HEK293 (cell line): Measurements from ENCODE around the gene RAB3GAP2.

Source experiments
- CTCF ChIA-PET: fragments of 350-600 bp; formaldehyde crosslinking; extraction: SDS; loops from one replicate; lab custom pipeline; 2021; ENCODE audit warnings: antibody characterized with exemption; lab: Yijun Ruan, JAX
- POLR2A ChIA-PET: fragments of 300-600 bp; formaldehyde crosslinking; extraction: SDS; loops from one replicate; lab custom pipeline; 2020; ENCODE audit warnings: antibody characterized with exemption, inconsistent platforms; lab: Yijun Ruan, JAX
- H3K27ac ChIP-seq: fragments of 200-500 bp; sonication (Bioruptor generic); 2 replicates; pipeline ENCODE4 v1.5.1; 2014; ENCODE audit warnings: low read depth, low read length, control low read depth, inconsistent platforms; ENCODE audit errors: extremely low read depth
- H3K36me3 ChIP-seq, 2 experiments: fragments of 200-500 bp in 1 of 2; sonication (Bioruptor generic) in 1 of 2; 1 replicate in 1 of 2; 2 replicates in 1 of 2; pipeline ENCODE4 v1.5.1; 2014 to 2017; ENCODE audit warnings: inconsistent platforms in 2 of 2, low read length in 2 of 2; ENCODE audit not compliant: control insufficient read depth in 2 of 2, insufficient read depth in 1 of 2
- H3K4me1 ChIP-seq: fragments of 200-500 bp; sonication (Bioruptor generic); 2 replicates; pipeline ENCODE4 v1.5.1; 2014; ENCODE audit warnings: mild to moderate bottlenecking, low read length, inconsistent platforms; ENCODE audit not compliant: control insufficient read depth, insufficient read depth
- H3K4me3 ChIP-seq: 2 replicates; pipeline ENCODE4 v1.5.1; 2011; ENCODE audit warnings: low read depth, mild to moderate bottlenecking, control low read depth, low read length, moderate library complexity
- H3K9me3 ChIP-seq: fragments of 200-500 bp; sonication (Bioruptor generic); 2 replicates; pipeline ENCODE4 v1.5.1; 2014; ENCODE audit warnings: low read depth, low read length, inconsistent platforms; ENCODE audit not compliant: control insufficient read depth, insufficient read depth
- EGR2 ChIP-seq: fragments of 450-650 bp; formaldehyde crosslinking; IDR thresholded peaks from 2 replicates; pipeline ENCODE4 v1.5.1; 2016; ENCODE audit warnings: low read depth, missing biosample characterization, missing genetic modification characterization
- KLF17 ChIP-seq: fragments of 450-650 bp; formaldehyde crosslinking; IDR thresholded peaks from 2 replicates; pipeline ENCODE4 v1.5.1; 2016; ENCODE audit warnings: missing biosample characterization, missing genetic modification characterization
- OSR2 ChIP-seq: fragments of 450-650 bp; formaldehyde crosslinking; IDR thresholded peaks from 2 replicates; pipeline ENCODE4 v1.5.1; 2016; ENCODE audit warnings: missing biosample characterization, missing genetic modification characterization
- PRDM6 ChIP-seq: fragments of 450-650 bp; formaldehyde crosslinking; IDR thresholded peaks from 2 replicates; pipeline ENCODE4 v1.5.1; 2017; ENCODE audit warnings: missing biosample characterization, missing genetic modification characterization
- SP7 ChIP-seq: fragments of 450-650 bp; formaldehyde crosslinking; IDR thresholded peaks from 2 replicates; pipeline ENCODE4 v1.5.1; 2016; ENCODE audit warnings: missing biosample characterization, missing genetic modification characterization
- ZBTB11 ChIP-seq: fragments of 450-650 bp; formaldehyde crosslinking; conservative IDR thresholded peaks from 2 replicates; pipeline ENCODE4 v1.5.1; 2016; ENCODE audit warnings: low read depth, missing biosample characterization, missing genetic modification characterization
- ZBTB17 ChIP-seq: fragments of 450-650 bp; formaldehyde crosslinking; IDR thresholded peaks from 2 replicates; pipeline ENCODE4 v1.5.1; 2016; ENCODE audit warnings: missing biosample characterization, missing genetic modification characterization
- ZBTB7A ChIP-seq: fragments of 450-650 bp; formaldehyde crosslinking; IDR thresholded peaks from 2 replicates; pipeline ENCODE4 v1.5.1; 2016; ENCODE audit warnings: low read depth, missing biosample characterization, missing genetic modification characterization
- ZFHX2 ChIP-seq: fragments of 450-650 bp; formaldehyde crosslinking; conservative IDR thresholded peaks from 2 replicates; pipeline ENCODE4 v1.5.1; 2016; ENCODE audit warnings: missing biosample characterization, missing genetic modification characterization
- ZIC2 ChIP-seq: fragments of 450-650 bp; formaldehyde crosslinking; IDR thresholded peaks from 2 replicates; pipeline ENCODE4 v1.5.1; 2016; ENCODE audit warnings: missing biosample characterization, missing genetic modification characterization
- ZNF10 ChIP-seq: fragments of 450-650 bp; formaldehyde crosslinking; IDR thresholded peaks from 2 replicates; pipeline ENCODE4 v1.5.1; 2017; ENCODE audit warnings: missing biosample characterization, missing genetic modification characterization
- ZNF18 ChIP-seq: fragments of 450-650 bp; formaldehyde crosslinking; IDR thresholded peaks from 2 replicates; pipeline ENCODE4 v1.5.1; 2016; ENCODE audit warnings: missing biosample characterization, missing genetic modification characterization
- ZNF221 ChIP-seq: fragments of 450-650 bp; formaldehyde crosslinking; IDR thresholded peaks from 2 replicates; pipeline ENCODE4 v1.5.1; 2017; ENCODE audit warnings: missing biosample characterization, missing genetic modification characterization, borderline replicate concordance
- ZNF280D ChIP-seq: fragments of 450-650 bp; formaldehyde crosslinking; IDR thresholded peaks from 2 replicates; pipeline ENCODE4 v1.5.1; 2016; ENCODE audit warnings: missing biosample characterization, missing genetic modification characterization
- ZNF302 ChIP-seq: fragments of 450-650 bp; formaldehyde crosslinking; IDR thresholded peaks from 2 replicates; pipeline ENCODE4 v1.5.1; 2016; ENCODE audit warnings: missing biosample characterization, missing genetic modification characterization, low read depth
- ZNF48 ChIP-seq: fragments of 450-650 bp; formaldehyde crosslinking; IDR thresholded peaks from 2 replicates; pipeline ENCODE4 v1.5.1; 2016; ENCODE audit warnings: missing biosample characterization, missing genetic modification characterization
- ZNF529 ChIP-seq: fragments of 450-650 bp; formaldehyde crosslinking; IDR thresholded peaks from 2 replicates; pipeline ENCODE4 v1.5.1; 2017; ENCODE audit warnings: missing genetic modification characterization, missing biosample characterization; ENCODE audit not compliant: insufficient replicate concordance
- ZNF555 ChIP-seq: fragments of 450-650 bp; formaldehyde crosslinking; conservative IDR thresholded peaks from 2 replicates; pipeline ENCODE4 v1.5.1; 2017; ENCODE audit warnings: missing biosample characterization, mild to moderate bottlenecking, missing genetic modification characterization, inconsistent platforms
- ZNF585B ChIP-seq: fragments of 450-650 bp; formaldehyde crosslinking; IDR thresholded peaks from 2 replicates; pipeline ENCODE4 v1.5.1; 2016; ENCODE audit warnings: missing biosample characterization, missing genetic modification characterization
- ZNF747 ChIP-seq: fragments of 450-650 bp; formaldehyde crosslinking; IDR thresholded peaks from 2 replicates; pipeline ENCODE4 v1.5.1; 2016; ENCODE audit warnings: missing biosample characterization, missing genetic modification characterization
- ZNF830 ChIP-seq: fragments of 450-650 bp; IDR thresholded peaks from 2 replicates; pipeline ENCODE4 v1.5.0; 2018; ENCODE audit warnings: missing biosample characterization, missing genetic modification characterization, low read depth, mild to moderate bottlenecking, moderate library complexity
- ZSCAN16 ChIP-seq: fragments of 450-650 bp; formaldehyde crosslinking; IDR thresholded peaks from 2 replicates; pipeline ENCODE4 v1.5.1; 2016; ENCODE audit warnings: missing biosample characterization, missing genetic modification characterization
- ZSCAN4 ChIP-seq: fragments of 450-650 bp; formaldehyde crosslinking; IDR thresholded peaks from 2 replicates; pipeline ENCODE4 v1.5.1; 2017; ENCODE audit warnings: missing biosample characterization, missing genetic modification characterization

The RAB3GAP2 gene

GRCh38 chr1:220222939-220223338 is 49.3 kb downstream of the RAB3GAP2 start:
- Histone ChIP-seq H3K4me1 (peaks cover 10% of the 10 kb centered on the region; the same call in 1 of the 2 replicates), H3K4me3 (no peak overlapping the region), H3K36me3 (no peaks in the 10 kb centered on the region), H3K9me3 (no peaks in the 10 kb centered on the region), H3K27ac (no peak overlapping the region)
- CTCF ChIA-PET: interaction anchor here (0.7 kb wide), 1 partner anchor 8 kb away, joined by 3 read pairs; no protein-coding TSS in a partner anchor
- POLR2A ChIA-PET: no interaction called here
- TF ChIP-seq ZNF555 (tag by site-specific recombination): no peak
- TF ChIP-seq ZNF221: no peak
- TF ChIP-seq ZNF10 (tag by site-specific recombination): no peak
- no peak for TF ChIP-seq ZBTB7A (tag by site-specific recombination)
- TF ChIP-seq ZNF747 (tag by site-specific recombination): no peak
- no peak for TF ChIP-seq ZNF280D
- no peak for TF ChIP-seq ZIC2 (tag by site-specific recombination)
- TF ChIP-seq ZFHX2 (tag by site-specific recombination): peak; percentile 66
- peak; percentile 79 for TF ChIP-seq EGR2 (tag by site-specific recombination)
- no peak for TF ChIP-seq ZNF48 (tag by site-specific recombination)

- H3K9me3 ChIP-seq: no peaks in the 10 kb centered on the region
- H3K4me3 ChIP-seq: no peak overlapping the region
- no peak overlapping the region for H3K27ac ChIP-seq
- H3K36me3 ChIP-seq: no peaks in the 10 kb centered on the region
- POLR2A ChIA-PET: no interaction called here
- CTCF ChIA-PET: interaction anchor here (0.7 to 1.3 kb wide), 4 partner anchors 14 to 1017 kb away, joined by 3 to 4 read pairs (median 3); no protein-coding TSS in a partner anchor
- H3K4me1 ChIP-seq: peaks cover 10% of the 10 kb centered on the region; the same call in 1 of the 2 replicates
- TF ChIP-seq ZBTB11 (tag by site-specific recombination) (no peak), KLF17 (tag by site-specific recombination) (no peak), ZNF302 (tag by site-specific recombination) (no peak), OSR2 (tag by site-specific recombination) (0 out of 2 replicates have a peak, but pooled peaks have one; percentile 38), ZBTB7A (tag by site-specific recombination) (no peak), ZSCAN16 (tag by site-specific recombination) (no peak), PRDM6 (tag by site-specific recombination) (peak; percentile 95), ZNF529 (tag by site-specific recombination) (no peak), ZNF18 (tag by site-specific recombination) (no peak), ZNF830 (no peak), ZNF555 (tag by site-specific recombination) (no peak), ZNF585B (tag by site-specific recombination) (no peak), ZSCAN4 (no peak), SP7 (tag by site-specific recombination) (0 out of 2 replicates have a peak, but pooled peaks have one; percentile 49), ZBTB17 (tag by site-specific recombination) (no peak)
Observed at GRCh38 chr1:220221670-220222069, 50.6 kb downstream of the RAB3GAP2 start.
